ENCODE results near the gene XPO6. TPM values are rescaled to one million over a fixed set of nuclear protein-coding genes. Genes with fewer than 3 reads are reported as not detected.

The XPO6 gene
- polyA plus RNA-seq, 1 donor from 2014 or later = 104 TPM

GRCh38 chr16:28052274-28053128, 159.3 kb downstream of the XPO6 start:
- no peaks in the 10 kb centered on the region for H4K20me1 ChIP-seq (ENCODE audit: insufficient read depth)
- no peaks in the 10 kb centered on the region for H3K79me2 ChIP-seq (replicated peaks; ENCODE audit: insufficient read depth, low read length)
- no peak overlapping the region for H3K27ac ChIP-seq (ENCODE audit: low read length)
- no peaks in the 10 kb centered on the region for H3K27me3 ChIP-seq (ENCODE audit: insufficient read depth, low read depth, low read length)
- no peaks in the 10 kb centered on the region for H3K36me3 ChIP-seq (ENCODE audit: insufficient read depth, low read length)
- H3K9ac ChIP-seq (ENCODE audit: low read length) = no peak overlapping the region
- H3K4me3 ChIP-seq (ENCODE audit: low read length) = no peak overlapping the region
- no peak overlapping the region for H3K4me2 ChIP-seq (ENCODE audit: low read length)
- H3K9me3 ChIP-seq (ENCODE audit: low read length) = peaks cover 3% of the 10 kb centered on the region
- no peaks in the 10 kb centered on the region for H3K9me2 ChIP-seq (ENCODE audit: insufficient read depth, low read length)
- TF ChIP-seq TAF1 (IDR thresholded peaks at IDR 0.05; ENCODE audit: low read depth) (no peak), SMC3 (conservative IDR thresholded peaks at IDR 0.05; ENCODE audit: poor library complexity) (no peak), POLR2AphosphoS5 (IDR thresholded peaks at IDR 0.05) (no peak), REST (IDR thresholded peaks at IDR 0.05; ENCODE audit: borderline replicate concordance) (no peak), EP300 (conservative IDR thresholded peaks at IDR 0.05; ENCODE audit: poor library complexity, severe bottlenecking) (no peak), CTCF (IDR thresholded peaks at IDR 0.05; ENCODE audit: poor library complexity, severe bottlenecking) (no peak), RAD21 (conservative IDR thresholded peaks at IDR 0.05) (no peak), EZH2 (IDR thresholded peaks at IDR 0.05; ENCODE audit: borderline replicate concordance, insufficient read depth, low read length, poor library complexity, severe bottlenecking) (no peak), MXI1 (conservative IDR thresholded peaks at IDR 0.05; ENCODE audit: poor library complexity, severe bottlenecking) (no peak)
- no peaks in the 10 kb centered on the region for H3F3A ChIP-seq (ENCODE audit: insufficient read depth, low read length, poor library complexity, severe bottlenecking)
- no peak overlapping the region for H2AFZ ChIP-seq (ENCODE audit: low read depth, low read length)

- H2AFZ ChIP-seq (ENCODE audit: low read depth, low read length) = no peak overlapping the region
- H3K4me3 ChIP-seq (ENCODE audit: low read length) = no peak overlapping the region
- H3K27ac ChIP-seq (ENCODE audit: low read length) = no peak overlapping the region
- no peak overlapping the region for H3K9ac ChIP-seq (ENCODE audit: low read length)
- no peaks in the 10 kb centered on the region for H3F3A ChIP-seq (ENCODE audit: insufficient read depth, low read length, poor library complexity, severe bottlenecking)
- no peaks in the 10 kb centered on the region for H4K20me1 ChIP-seq (ENCODE audit: insufficient read depth)
- H3K9me2 ChIP-seq (ENCODE audit: insufficient read depth, low read length) = no peaks in the 10 kb centered on the region
- peaks cover 3% of the 10 kb centered on the region for H3K9me3 ChIP-seq (ENCODE audit: low read length)
- H3K79me2 ChIP-seq (replicated peaks; ENCODE audit: insufficient read depth, low read length) = no peaks in the 10 kb centered on the region
- H3K36me3 ChIP-seq (ENCODE audit: insufficient read depth, low read length) = no peaks in the 10 kb centered on the region
- no peak for TF ChIP-seq EZH2 (IDR thresholded peaks at IDR 0.05; ENCODE audit: borderline replicate concordance, insufficient read depth, low read length, poor library complexity, severe bottlenecking)
- TF ChIP-seq REST (IDR thresholded peaks at IDR 0.05; ENCODE audit: borderline replicate concordance) = no peak
- no peak for TF ChIP-seq RAD21 (conservative IDR thresholded peaks at IDR 0.05)
- TF ChIP-seq SMC3 (conservative IDR thresholded peaks at IDR 0.05; ENCODE audit: poor library complexity) = no peak
- TF ChIP-seq POLR2AphosphoS5 (IDR thresholded peaks at IDR 0.05) = no peak
- TF ChIP-seq CTCF (IDR thresholded peaks at IDR 0.05; ENCODE audit: poor library complexity, severe bottlenecking) = no peak
- TF ChIP-seq TAF1 (IDR thresholded peaks at IDR 0.05; ENCODE audit: low read depth) = no peak
- TF ChIP-seq MXI1 (conservative IDR thresholded peaks at IDR 0.05; ENCODE audit: poor library complexity, severe bottlenecking) = no peak
- TF ChIP-seq EP300 (conservative IDR thresholded peaks at IDR 0.05; ENCODE audit: poor library complexity, severe bottlenecking) = no peak
- no peak overlapping the region for H3K4me2 ChIP-seq (ENCODE audit: low read length)
- no peaks in the 10 kb centered on the region for H3K27me3 ChIP-seq (ENCODE audit: insufficient read depth, low read depth, low read length)
Measured at GRCh38 chr16:28051486-28051885, 160.3 kb downstream of the XPO6 start.
